H1 (cell line): Measurements from ENCODE around the gene CHSY3. TPM values are rescaled to one million over a fixed set of nuclear protein-coding genes. Genes with fewer than 3 reads are reported as not detected.

Source experiments
- BACH1 ChIP-seq: IDR thresholded peaks from 2 replicates; pipeline ENCODE4 v1.6.1; 2012; ENCODE audit warnings: low read length, improper control_type of control experiment
- CHD2 ChIP-seq: IDR thresholded peaks from 2 replicates; pipeline ENCODE4 v1.6.1; 2012; ENCODE audit warnings: low read length, improper control_type of control experiment
- CHD7 ChIP-seq: fragments of 300-600 bp; sonication (generic); IDR thresholded peaks from 2 replicates; pipeline ENCODE4 v1.7.1; 2012; ENCODE audit warnings: low read length, moderate library complexity, mild to moderate bottlenecking, inconsistent platforms; ENCODE audit not compliant: insufficient replicate concordance
- CTCF ChIP-seq, 3 experiments: IDR thresholded peaks; 1 replicate in 2 of 3; 2 replicates in 1 of 3; pipeline versions ENCODE4 v1.5.1 to v1.6.1; 2011; ENCODE audit warnings: low read length in 3 of 3, mild to moderate bottlenecking in 3 of 3, inconsistent platforms in 2 of 3, low read depth in 1 of 3, moderate library complexity in 1 of 3; ENCODE audit not compliant: insufficient read depth in 1 of 3; ENCODE audit errors: control extremely low read depth in 1 of 3
- HDAC6 ChIP-seq: IDR thresholded peaks from one replicate; pipeline ENCODE4 v1.7.1; 2012; ENCODE audit warnings: low read depth, mild to moderate bottlenecking, inconsistent platforms, low read length, moderate library complexity
- TAF1 ChIP-seq: IDR thresholded peaks from 2 replicates; pipeline ENCODE4 v1.6.1; 2011; ENCODE audit warnings: mild to moderate bottlenecking, low read depth, low read length
- USF2 ChIP-seq: IDR thresholded peaks from 2 replicates; pipeline ENCODE4 v1.6.1; 2011; ENCODE audit warnings: low read length, improper control_type of control experiment
- polyA plus RNA-seq, 7 experiments: library from polyadenylated mRNA; depleted of rRNA in 3 of 7; stranded (reverse) in 5 of 7; unstranded in 2 of 7; fragments of >200 nt in 5 of 7; fragments of 200-250 nt in 2 of 7; gene quantifications; 1 replicate in 5 of 7; 2 replicates in 1 of 7; 4 replicates in 1 of 7; pipeline versions ENCODE4 v1.2.1 to v1.2.3, GENCODE V29; 2011 to 2013; ENCODE audit warnings: missing spikeins in 2 of 7, mixed read lengths in 2 of 7
- total RNA-seq: library from RNA; stranded (reverse); fragmentation: NEBNext Ultra II Directional; extraction: Animal tissue kit (Norgen Biotek cat#: 25700); gene quantifications from 2 replicates; pipeline ENCODE4 v1.2.1, GENCODE V29; 2021

The CHSY3 gene
- total and polyA plus RNA-seq, 2 of the 8 experiments (the other 6 are each of a cell fraction or from before 2014, with no cell fraction given), result 0.24 to 1.8 TPM

- TF ChIP-seq CHD7 (no peak), USF2 (no peak), HDAC6 (no peak), TAF1 (no peak), BACH1 (no peak), CTCF (IDR thresholded peaks at IDR 0.05; ENCODE audit: control extremely low read depth in 1 of 3, insufficient read depth in 1 of 3, low read depth in 1 of 3, low read length in 3 of 3) (no peak), CHD2 (no peak)
These were observed 8.5 kb downstream of the CHSY3 start (continued) for GRCh38 chr5:129912601-129913255.
